Esophagus muscularis mucosa (tissue), 4 donors: ENCODE data around the gene HERC6.

ENCODE experiments used
- CTCF ChIP-seq, 3 experiments: fragments of 200-600 bp in 2 of 3; fragments of 450-650 bp in 1 of 3; sonication (generic) in 2 of 3; IDR thresholded peaks; one replicate each; pipeline ENCODE4 v1.5.1; 2017 to 2019; ENCODE audit warnings: antibody characterized with exemption in 3 of 3, mild to moderate bottlenecking in 2 of 3, moderate library complexity in 1 of 3
- EP300 ChIP-seq: sonication (generic); formaldehyde crosslinking; IDR thresholded peaks from one replicate; pipeline ENCODE4 v1.6.1; 2017; ENCODE audit warnings: antibody characterized with exemption
- POLR2A ChIP-seq: fragments of 450-650 bp; IDR thresholded peaks from one replicate; pipeline ENCODE4 v1.6.1; 2017; ENCODE audit warnings: antibody characterized with exemption, moderate library complexity, mild to moderate bottlenecking, low read depth

- TF ChIP-seq CTCF (IDR thresholded peaks at IDR 0.05) (no peak), POLR2A (no peak), EP300 (no peak)
Measured at GRCh38 chr4:88429401-88429800, 50.7 kb downstream of the HERC6 start.
